ENCODE data around the gene HIP1R. TPM values are rescaled to one million over a fixed set of nuclear protein-coding genes. Genes with fewer than 3 reads are reported as not detected.

Gene HIP1R
- total and polyA plus RNA-seq, 2 experiments from 2014 or later: 8.0 to 22.1 TPM

GRCh38 chr12:122882908-122883558 is 47.8 kb downstream of the HIP1R start (continued):
- TF ChIP-seq JUNB (IDR thresholded peaks at IDR 0.05; ENCODE audit: unreplicated experiment): no peak
- TF ChIP-seq, protein P1, sequence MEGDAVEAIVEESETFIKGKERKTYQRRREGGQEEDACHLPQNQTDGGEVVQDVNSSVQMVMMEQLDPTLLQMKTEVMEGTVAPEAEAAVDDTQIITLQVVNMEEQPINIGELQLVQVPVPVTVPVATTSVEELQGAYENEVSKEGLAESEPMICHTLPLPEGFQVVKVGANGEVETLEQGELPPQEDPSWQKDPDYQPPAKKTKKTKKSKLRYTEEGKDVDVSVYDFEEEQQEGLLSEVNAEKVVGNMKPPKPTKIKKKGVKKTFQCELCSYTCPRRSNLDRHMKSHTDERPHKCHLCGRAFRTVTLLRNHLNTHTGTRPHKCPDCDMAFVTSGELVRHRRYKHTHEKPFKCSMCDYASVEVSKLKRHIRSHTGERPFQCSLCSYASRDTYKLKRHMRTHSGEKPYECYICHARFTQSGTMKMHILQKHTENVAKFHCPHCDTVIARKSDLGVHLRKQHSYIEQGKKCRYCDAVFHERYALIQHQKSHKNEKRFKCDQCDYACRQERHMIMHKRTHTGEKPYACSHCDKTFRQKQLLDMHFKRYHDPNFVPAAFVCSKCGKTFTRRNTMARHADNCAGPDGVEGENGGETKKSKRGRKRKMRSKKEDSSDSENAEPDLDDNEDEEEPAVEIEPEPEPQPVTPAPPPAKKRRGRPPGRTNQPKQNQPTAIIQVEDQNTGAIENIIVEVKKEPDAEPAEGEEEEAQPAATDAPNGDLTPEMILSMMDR (conservative IDR thresholded peaks at IDR 0.05; ENCODE audit: low read depth in 2 of 2): no peak
- TF ChIP-seq CREB1 (CRISPR knock-in tag; IDR thresholded peaks at IDR 0.05; ENCODE audit: low read depth): no peak
- TF ChIP-seq EZH2phosphoT487 (IDR thresholded peaks at IDR 0.05; ENCODE audit: unreplicated experiment): no peak
- no peak for TF ChIP-seq STAT1 (IDR thresholded peaks at IDR 0.05; ENCODE audit: unreplicated experiment)
- TF ChIP-seq POLR2AphosphoS5 (IDR thresholded peaks at IDR 0.05; ENCODE audit: low read depth): no peak

DNA sequence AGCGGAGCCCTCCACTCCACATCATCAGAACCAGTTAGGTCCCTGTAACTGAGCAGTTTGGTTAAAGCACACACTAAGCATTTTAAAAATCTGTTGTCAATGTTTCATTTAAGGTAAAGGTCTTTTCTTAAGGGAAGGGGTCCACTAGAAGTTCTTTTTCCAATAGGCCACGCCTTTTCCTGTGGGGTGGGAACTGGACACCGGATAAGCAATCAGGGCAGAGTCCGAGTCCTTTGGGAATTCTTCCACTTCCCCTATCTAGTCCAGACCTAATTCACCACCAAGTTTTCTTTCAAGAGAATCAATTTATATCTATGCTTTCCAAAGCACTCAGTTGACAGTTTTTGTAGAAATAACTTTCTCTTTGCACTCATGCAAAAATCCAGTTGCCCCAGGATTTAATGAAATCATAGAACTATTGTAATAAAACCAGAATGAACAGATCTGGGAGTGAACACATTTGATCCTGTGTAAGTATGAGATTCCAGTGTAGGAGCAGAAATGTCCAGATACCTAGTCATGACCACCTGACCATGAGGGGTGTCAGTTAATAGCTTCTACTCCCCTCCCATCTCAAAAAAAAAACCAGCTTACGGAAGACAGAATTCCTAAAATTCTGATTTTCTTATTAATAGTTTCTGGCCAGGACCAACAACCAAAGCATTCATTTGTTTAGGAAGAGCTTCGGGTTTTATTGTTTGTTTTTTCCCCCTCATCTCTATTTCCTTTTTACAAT is 49.0 kb downstream of the HIP1R start:
- Histone ChIP-seq H3K4me1 (ENCODE audit: insufficient read depth) (no peaks in the 10 kb centered on the region; the same call in 1 of the 2 replicates), H3K4me3 (no peak overlapping the region), H4K20me1 (replicated peaks; ENCODE audit: insufficient read depth) (peaks cover 50% of the 10 kb centered on the region), H3K4me2 (no peak overlapping the region), H2AFZ (no peak overlapping the region), H3K36me3 (ENCODE audit: insufficient read depth) (no peaks in the 10 kb centered on the region), H3K27ac (ENCODE audit: low read depth) (no peak overlapping the region), H3K79me2 (replicated peaks; ENCODE audit: insufficient read depth) (peaks cover 86% of the 10 kb centered on the region), H3K9me2 (ENCODE audit: insufficient read depth) (no peaks in the 10 kb centered on the region), H3F3A (replicated peaks; ENCODE audit: low read depth) (0 out of 2 replicates have a peak, but pooled peaks cover 5% of the 10 kb centered on the region), H3K27me3 (ENCODE audit: insufficient read depth) (peaks cover 38% of the 10 kb centered on the region)
- no peak for DNase-seq (ENCODE audit: low spot score)
- Mint-ChIP-seq H3K27ac (no peak overlapping the region), H3K4me3 (no peak overlapping the region), H3K36me3 (ENCODE audit: low read depth) (no peaks in the 10 kb centered on the region), H3K27me3 (ENCODE audit: insufficient read depth, low read depth, poor library complexity) (peaks cover 36% of the 10 kb centered on the region), H3K4me1 (peaks cover 33% of the 10 kb centered on the region), H3K9me3 (no peaks in the 10 kb centered on the region)
- ATAC-seq: no peak
- TF ChIP-seq STAT1 (IDR thresholded peaks at IDR 0.05; ENCODE audit: unreplicated experiment) (no peak), POLR2AphosphoS5 (IDR thresholded peaks at IDR 0.05; ENCODE audit: low read depth) (no peak), REST (IDR thresholded peaks at IDR 0.05; ENCODE audit: unreplicated experiment) (no peak), CREB1 (CRISPR knock-in tag; IDR thresholded peaks at IDR 0.05; ENCODE audit: low read depth) (no peak), EZH2phosphoT487 (IDR thresholded peaks at IDR 0.05; ENCODE audit: unreplicated experiment) (no peak), JUNB (IDR thresholded peaks at IDR 0.05; ENCODE audit: unreplicated experiment) (no peak), ZNF114 (CRISPR knock-in tag; IDR thresholded peaks at IDR 0.05) (no peak)
- TF ChIP-seq, protein P1 (conservative IDR thresholded peaks at IDR 0.05; ENCODE audit: low read depth in 2 of 2): no peak

All from GM23338 (cell line).